Activated CD4-positive, alpha-beta memory T cell treated with anti-CD3 and anti-CD28 coated beads, Interleukin-2, amount 10 ng/mL, durations not matched to agents 7 days and 5 days (primary cell): ENCODE data around the gene IL19. TPM values are rescaled to one million over a fixed set of nuclear protein-coding genes. Genes with fewer than 3 reads are reported as not detected.

Source experiments
- total RNA-seq, 2 experiments: library from RNA; stranded (reverse); gene quantifications; one replicate each; pipeline ENCODE4 v1.2.3, GENCODE V29; 2021

The IL19 gene
- total RNA-seq, 2 experiments from 2014 or later: not detected

Other genes with a start within 250 kb of the IL19 start
- 10 to 100 TPM; 42.2 to 43.1 TPM for gene EIF2D, start 158.3 kb upstream of the IL19 start, total RNA-seq
- 1 to 10 TPM; 8.8 to 9.2 TPM for gene DYRK3, start 135.2 kb upstream of the IL19 start, total RNA-seq
- 10 to 100 TPM; 89.1 to 95.2 TPM for gene MAPKAPK2, start 85.9 kb upstream of the IL19 start, total RNA-seq
- gene IL10, start 1.7 kb downstream of the IL19 start, total RNA-seq: 1 to 10 TPM in 1 of 2 experiments, under 1 TPM in 1; 0.73 to 1.9 TPM
- not detected for gene IL20, start 94.8 kb downstream of the IL19 start, total RNA-seq
- not detected for gene IL24, start 126.7 kb downstream of the IL19 start, total RNA-seq
- gene FCMR, start 151.2 kb downstream of the IL19 start, total RNA-seq: 100 to 1,000 TPM; 117 to 121 TPM
- gene PIGR, start 175.7 kb downstream of the IL19 start, total RNA-seq: not detected
- gene FCAMR, start 199.7 kb downstream of the IL19 start, total RNA-seq: not detected